Measurements from ENCODE around the gene SLC7A6OS.
"Not testable (repeated sequence)": the region's sequence is repeated elsewhere in the genome, so short reads cannot be mapped to it uniquely, and the experiment has no call there.

The SLC7A6OS gene

GRCh38 chr16:68289621-68290329 is 21.0 kb downstream of the SLC7A6OS start:
- peak in 1 of 2 experiments; percentile 58 for DNase-seq (ENCODE audit: low read depth in 1 of 2, low spot score in 1 of 2)
- TF ChIP-seq POLR2AphosphoS5 (IDR thresholded peaks at IDR 0.05; ENCODE audit: low read depth) (no peak), GABPA (IDR thresholded peaks at IDR 0.05; ENCODE audit: low read depth) (no peak), SPI1 (IDR thresholded peaks at IDR 0.05; ENCODE audit: borderline replicate concordance, low read depth) (no peak), CTCF (IDR thresholded peaks at IDR 0.05; ENCODE audit: insufficient read depth, low read length) (no peak)
- Histone ChIP-seq H3K27me3 (ENCODE audit: insufficient read depth, poor library complexity, severe bottlenecking) (no peaks in the 10 kb centered on the region), H3K4me3 (replicated peaks; ENCODE audit: insufficient read depth, low read length) (no peak overlapping the region), H3K27ac (replicated peaks) (peak overlapping the region; percentile 9; the same call in 1 of the 2 replicates)

- DNase-seq (ENCODE audit: low read depth in 1 of 2, low spot score in 1 of 2): no peak
- Histone ChIP-seq H3K27me3 (ENCODE audit: insufficient read depth, poor library complexity, severe bottlenecking) (no peaks in the 10 kb centered on the region), H3K4me3 (replicated peaks; ENCODE audit: insufficient read depth, low read length) (no peak overlapping the region), H3K27ac (replicated peaks) (peak overlapping the region; percentile 9; the same call in 1 of the 2 replicates)
- TF ChIP-seq REST (IDR thresholded peaks at IDR 0.05; ENCODE audit: insufficient replicate concordance, low read depth) (no peak), GABPA (IDR thresholded peaks at IDR 0.05; ENCODE audit: low read depth) (no peak), CTCF (IDR thresholded peaks at IDR 0.05; ENCODE audit: insufficient read depth, low read length) (no peak), POLR2AphosphoS5 (IDR thresholded peaks at IDR 0.05; ENCODE audit: low read depth) (no peak), SPI1 (IDR thresholded peaks at IDR 0.05; ENCODE audit: borderline replicate concordance, low read depth) (no peak)
These were observed 21.5 kb downstream of the SLC7A6OS start for GRCh38 chr16:68289202-68289601.

- not testable (repeated sequence) for DNase-seq (ENCODE audit: low read depth in 1 of 2, low spot score in 1 of 2); H3K4me3 ChIP-seq (replicated peaks; ENCODE audit: insufficient read depth, low read length); H3K27ac ChIP-seq (replicated peaks); H3K27me3 ChIP-seq (ENCODE audit: insufficient read depth, poor library complexity, severe bottlenecking)
These were observed 21.9 kb downstream of the SLC7A6OS start for GRCh38 chr16:68288796-68289195.

- TF ChIP-seq POLR2AphosphoS5 (IDR thresholded peaks at IDR 0.05; ENCODE audit: low read depth) (no peak), CTCF (IDR thresholded peaks at IDR 0.05; ENCODE audit: insufficient read depth, low read length) (no peak), GABPA (IDR thresholded peaks at IDR 0.05; ENCODE audit: low read depth) (no peak), SPI1 (IDR thresholded peaks at IDR 0.05; ENCODE audit: borderline replicate concordance, low read depth) (no peak), REST (IDR thresholded peaks at IDR 0.05; ENCODE audit: insufficient replicate concordance, low read depth) (no peak)
- no peak overlapping the region for H3K27ac ChIP-seq (replicated peaks)
These were observed 22.5 kb downstream of the SLC7A6OS start for GRCh38 chr16:68288252-68288650.

More at GRCh38 chr16:68288252-68288650, 22.5 kb downstream of the SLC7A6OS start:
- Histone ChIP-seq H3K27me3 (ENCODE audit: insufficient read depth, poor library complexity, severe bottlenecking) (no peaks in the 10 kb centered on the region), H3K4me3 (replicated peaks; ENCODE audit: insufficient read depth, low read length) (no peak overlapping the region)
- DNase-seq (ENCODE audit: low read depth in 1 of 2, low spot score in 1 of 2): no peak
